Progenitor cell of endocrine pancreas (in vitro differentiated cells): ENCODE measurements around the gene P4HA2. TPM values are rescaled to one million over a fixed set of nuclear protein-coding genes. Genes with fewer than 3 reads are reported as not detected.

Source experiments
- DNase-seq: peaks from one replicate; pipeline ENCODE4 v3.0.0; 2021; ENCODE audit warnings: low spot score; ENCODE audit not compliant: unreplicated experiment
- H3K27ac Mint-ChIP-seq: 2 replicates; pipeline ENCODE4 v1.8.0; 2021; ENCODE audit warnings: mild to moderate bottlenecking, moderate library complexity, mixed read lengths
- H3K27me3 Mint-ChIP-seq: 2 replicates; pipeline ENCODE4 v1.8.0; 2021; ENCODE audit warnings: mixed read lengths
- H3K36me3 Mint-ChIP-seq: 2 replicates; pipeline ENCODE4 v1.8.0; 2022; ENCODE audit warnings: mixed read lengths; ENCODE audit not compliant: insufficient read depth
- H3K4me1 Mint-ChIP-seq: 2 replicates; pipeline ENCODE4 v1.8.0; 2021; ENCODE audit warnings: low read depth, mixed read lengths
- H3K4me3 Mint-ChIP-seq: 2 replicates; pipeline ENCODE4 v1.8.0; 2021; ENCODE audit warnings: low read depth, mild to moderate bottlenecking, moderate library complexity, mixed read lengths
- H3K9me3 Mint-ChIP-seq: 2 replicates; pipeline ENCODE4 v1.8.0; 2021; ENCODE audit warnings: low read depth, mixed read lengths
- total RNA-seq: library from RNA; stranded (reverse); gene quantifications from 2 replicates; pipeline ENCODE4 v1.2.1, GENCODE V29; 2021
- TF ChIP-seq, protein P1 (sequence below): fragments of 200-600 bp; sonication (generic); IDR thresholded peaks from one replicate; pipeline ENCODE4 v1.5.0; 2021; ENCODE audit warnings: antibody characterized with exemption, mild to moderate bottlenecking; ENCODE audit not compliant: unreplicated experiment

The P4HA2 gene
- total RNA-seq, 1 donor from 2014 or later = 18.5 TPM

DNA sequence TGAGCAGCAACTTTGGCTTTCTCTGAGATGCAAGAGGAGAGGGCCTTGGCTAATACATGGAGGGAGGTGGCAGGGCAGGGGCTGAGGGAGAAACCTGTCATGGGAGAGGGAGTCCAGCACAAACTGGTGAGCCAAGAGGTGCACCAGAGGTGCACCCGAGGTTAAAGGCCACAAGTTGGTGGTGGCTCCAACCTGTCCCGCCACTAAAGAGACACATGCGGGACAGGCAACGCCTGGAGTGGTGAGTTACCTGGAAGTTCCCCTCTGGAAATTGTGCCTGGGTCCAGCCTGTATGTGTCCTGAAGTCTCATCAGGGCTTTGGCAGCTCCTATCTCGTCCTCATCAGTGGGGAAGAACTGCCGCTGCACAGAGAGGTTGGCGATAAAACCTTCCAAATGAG is 14.0 kb downstream of the P4HA2 start:
- no peak overlapping the region for H3K4me3 Mint-ChIP-seq
- no peaks in the 10 kb centered on the region for H3K4me1 Mint-ChIP-seq
- peaks cover 4% of the 10 kb centered on the region for H3K36me3 Mint-ChIP-seq
- TF ChIP-seq, protein P1, sequence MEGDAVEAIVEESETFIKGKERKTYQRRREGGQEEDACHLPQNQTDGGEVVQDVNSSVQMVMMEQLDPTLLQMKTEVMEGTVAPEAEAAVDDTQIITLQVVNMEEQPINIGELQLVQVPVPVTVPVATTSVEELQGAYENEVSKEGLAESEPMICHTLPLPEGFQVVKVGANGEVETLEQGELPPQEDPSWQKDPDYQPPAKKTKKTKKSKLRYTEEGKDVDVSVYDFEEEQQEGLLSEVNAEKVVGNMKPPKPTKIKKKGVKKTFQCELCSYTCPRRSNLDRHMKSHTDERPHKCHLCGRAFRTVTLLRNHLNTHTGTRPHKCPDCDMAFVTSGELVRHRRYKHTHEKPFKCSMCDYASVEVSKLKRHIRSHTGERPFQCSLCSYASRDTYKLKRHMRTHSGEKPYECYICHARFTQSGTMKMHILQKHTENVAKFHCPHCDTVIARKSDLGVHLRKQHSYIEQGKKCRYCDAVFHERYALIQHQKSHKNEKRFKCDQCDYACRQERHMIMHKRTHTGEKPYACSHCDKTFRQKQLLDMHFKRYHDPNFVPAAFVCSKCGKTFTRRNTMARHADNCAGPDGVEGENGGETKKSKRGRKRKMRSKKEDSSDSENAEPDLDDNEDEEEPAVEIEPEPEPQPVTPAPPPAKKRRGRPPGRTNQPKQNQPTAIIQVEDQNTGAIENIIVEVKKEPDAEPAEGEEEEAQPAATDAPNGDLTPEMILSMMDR = no peak
- H3K27me3 Mint-ChIP-seq = no peaks in the 10 kb centered on the region
- no peak for DNase-seq
- H3K27ac Mint-ChIP-seq = no peak overlapping the region
- no peaks in the 10 kb centered on the region for H3K9me3 Mint-ChIP-seq

DNA sequence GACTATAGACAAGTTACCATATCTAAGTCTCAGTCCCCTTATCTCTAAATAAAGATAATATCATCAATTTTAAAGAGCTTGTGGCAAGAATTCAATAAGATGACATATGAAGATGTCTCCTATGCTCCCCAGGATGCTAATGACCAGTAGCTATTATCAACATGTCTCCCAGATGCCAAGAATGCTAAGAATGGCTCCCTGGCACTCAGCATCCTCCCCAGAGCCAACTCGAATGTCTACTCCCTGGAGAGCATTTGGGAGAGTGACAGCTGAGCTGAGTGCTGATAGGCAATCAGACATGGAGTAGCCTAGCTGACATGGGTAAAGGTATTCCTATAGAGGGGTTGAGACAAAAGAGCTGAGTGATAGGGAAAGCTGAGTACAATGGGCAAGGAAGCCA is 15.9 kb downstream of the P4HA2 start:
- Mint-ChIP-seq H3K27me3 (no peaks in the 10 kb centered on the region), H3K9me3 (no peaks in the 10 kb centered on the region), H3K4me1 (no peaks in the 10 kb centered on the region), H3K27ac (no peak overlapping the region), H3K36me3 (peaks cover 3% of the 10 kb centered on the region), H3K4me3 (no peak overlapping the region)
- TF ChIP-seq, protein P1 = no peak
- no peak for DNase-seq

DNA sequence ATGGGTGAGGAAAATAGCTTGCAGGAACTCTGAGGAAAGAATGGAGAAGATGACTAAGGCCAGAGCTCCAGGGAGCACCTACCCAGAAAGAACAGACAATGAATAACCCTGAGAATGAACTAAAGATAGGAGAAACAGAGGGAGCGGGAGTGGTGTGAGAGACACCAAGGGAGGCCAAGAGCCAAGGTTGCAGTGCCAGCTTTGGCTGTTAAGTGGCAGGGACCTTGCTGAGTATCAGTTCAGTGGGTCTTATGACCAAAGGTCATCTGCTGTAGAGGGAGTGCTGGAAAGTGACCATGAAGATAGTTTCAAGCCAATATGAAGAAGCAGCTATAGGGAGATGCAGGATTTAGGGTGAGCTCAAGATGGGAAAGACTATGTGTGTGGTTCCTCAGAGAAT is 16.7 kb downstream of the P4HA2 start:
- TF ChIP-seq, protein P1 = no peak
- no peak for DNase-seq

DNA sequence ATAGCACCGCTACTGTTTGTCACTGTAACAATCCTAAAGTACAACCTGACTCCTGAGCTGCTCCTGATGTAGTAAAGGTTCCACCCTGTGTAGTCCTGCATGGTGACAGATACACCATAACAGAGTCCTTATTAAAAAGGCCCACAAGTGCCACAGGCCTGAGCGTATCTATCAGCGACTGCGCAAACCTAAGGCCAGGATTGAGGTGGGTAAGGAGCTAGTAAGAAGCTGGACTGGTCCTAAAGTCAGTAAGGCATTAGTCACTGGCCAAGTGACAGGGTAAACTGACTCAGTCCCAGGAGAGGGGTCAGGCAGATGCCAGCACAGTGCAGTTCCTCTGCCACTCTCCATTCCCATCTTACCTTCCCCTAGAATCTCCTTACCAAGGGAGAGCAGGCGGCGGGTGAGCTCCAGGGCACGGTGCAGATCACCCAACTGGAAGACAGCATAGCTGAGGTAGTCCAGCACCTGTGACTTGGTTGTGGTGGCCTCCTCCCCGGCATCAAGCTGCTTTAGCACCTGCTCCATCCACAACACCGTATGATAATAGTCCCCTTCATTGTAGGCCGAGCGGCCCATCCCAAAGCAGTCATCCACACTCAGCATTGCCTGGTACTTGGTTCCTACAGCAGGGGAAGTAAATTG is 17.6 kb downstream of the P4HA2 start:
- Mint-ChIP-seq H3K27ac (no peak overlapping the region), H3K27me3 (no peaks in the 10 kb centered on the region), H3K4me3 (no peak overlapping the region), H3K9me3 (no peaks in the 10 kb centered on the region), H3K4me1 (no peaks in the 10 kb centered on the region), H3K36me3 (peaks cover 2% of the 10 kb centered on the region)
- TF ChIP-seq, protein P1 = no peak
- no peak for DNase-seq

More for the DNA sequence above, 16.7 kb downstream of the P4HA2 start:
- Mint-ChIP-seq H3K27me3 (no peaks in the 10 kb centered on the region), H3K4me3 (no peak overlapping the region), H3K36me3 (peaks cover 4% of the 10 kb centered on the region), H3K9me3 (no peaks in the 10 kb centered on the region), H3K27ac (no peak overlapping the region), H3K4me1 (no peaks in the 10 kb centered on the region)

DNA sequence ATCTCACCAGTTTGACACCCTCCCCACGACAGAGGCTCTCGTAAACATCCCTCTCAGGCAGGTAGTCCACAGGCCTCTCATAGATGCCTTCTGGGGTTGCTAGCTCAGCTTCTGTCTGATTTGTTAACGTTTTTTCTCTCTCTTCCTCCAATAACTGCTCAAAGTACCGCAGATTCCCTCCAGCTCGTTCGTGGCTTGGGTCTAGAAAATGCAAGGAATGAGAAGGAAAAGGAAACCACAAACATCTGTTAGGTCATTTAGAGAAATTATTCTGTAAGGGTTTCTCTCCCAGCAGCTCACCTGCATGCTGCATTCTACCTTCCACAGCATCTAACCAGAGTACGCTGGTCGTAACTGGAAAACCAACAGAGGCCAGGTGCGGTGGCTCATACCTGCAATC is 18.5 kb downstream of the P4HA2 start:
- no peaks in the 10 kb centered on the region for H3K9me3 Mint-ChIP-seq
- peaks cover 4% of the 10 kb centered on the region for H3K36me3 Mint-ChIP-seq
- TF ChIP-seq, protein P1 = no peak
- H3K4me3 Mint-ChIP-seq = no peak overlapping the region
- no peaks in the 10 kb centered on the region for H3K4me1 Mint-ChIP-seq
- H3K27ac Mint-ChIP-seq = no peak overlapping the region
- no peak for DNase-seq
- H3K27me3 Mint-ChIP-seq = no peaks in the 10 kb centered on the region
